Astrocyte of the spinal cord (primary cell): Measurements from ENCODE around the gene KIF1A.

Experiments used
- DNase-seq: peaks from one replicate; pipeline ENCODE4 v3.0.0; 2011; ENCODE audit warnings: low read depth, low spot score
- H3K4me3 ChIP-seq: 2 replicates; pipeline ENCODE4 v1.5.1; 2011; ENCODE audit warnings: low read depth, mild to moderate bottlenecking, low read length, moderate library complexity
- CTCF ChIP-seq: IDR thresholded peaks from 2 replicates; pipeline ENCODE4 v1.5.1; 2012; ENCODE audit warnings: low read depth, mild to moderate bottlenecking, low read length, inconsistent platforms
- in situ Hi-C: cut with HindIII; loops from 2 replicates; pipeline ENCODE4 v1.10.0; 2017; ENCODE audit warnings: low sequenced_read_pairs

The KIF1A gene

GRCh38 chr2:240716130-240716798, 103.8 kb downstream of the KIF1A start:
- no peak for TF ChIP-seq CTCF
- in situ Hi-C loops: no loop called here
- DNase-seq: no peak

GRCh38 chr2:240714747-240715725, 105.0 kb downstream of the KIF1A start:
- in situ Hi-C loops: no loop called here
- H3K4me3 ChIP-seq: no peak overlapping the region
- TF ChIP-seq CTCF: no peak
- no peak for DNase-seq

More at GRCh38 chr2:240716130-240716798, 103.8 kb downstream of the KIF1A start:
- H3K4me3 ChIP-seq: no peak overlapping the region

- DNase-seq: no peak
- TF ChIP-seq CTCF: no peak
- in situ Hi-C loops: no loop called here
- no peak overlapping the region for H3K4me3 ChIP-seq
These were observed 105.9 kb downstream of the KIF1A start for GRCh38 chr2:240713928-240714746.

GRCh38 chr2:240713071-240713927, 106.7 kb downstream of the KIF1A start:
- in situ Hi-C loops: no loop called here
- TF ChIP-seq CTCF: no peak
- no peak overlapping the region for H3K4me3 ChIP-seq
- DNase-seq: no peak

- no peak overlapping the region for H3K4me3 ChIP-seq
- TF ChIP-seq CTCF: no peak
- in situ Hi-C loops: no loop called here
- DNase-seq: no peak
These were observed 107.9 kb downstream of the KIF1A start for GRCh38 chr2:240712121-240712520.
